HL-60 (cell line): ENCODE measurements around the gene ITIH6.

ENCODE experiments used
- DNase-seq, 2 experiments: peaks; one replicate each; pipeline ENCODE4 v3.0.0-alpha.2; 2010 to 2020; ENCODE audit warnings: low read depth in 1 of 2, low spot score in 1 of 2
- H3K27ac ChIP-seq: fragments of 250-450 bp; sonication (Bioruptor Pico); replicated peaks from 2 replicates; pipeline ENCODE4 v1.5.1; 2020; ENCODE audit warnings: mild to moderate bottlenecking, moderate library complexity
- H3K27me3 ChIP-seq: fragments of 250-450 bp; sonication (Bioruptor Pico); 2 replicates; pipeline ENCODE4 v1.5.1; 2021; ENCODE audit warnings: mild to moderate bottlenecking, moderate library complexity; ENCODE audit not compliant: insufficient read depth, poor library complexity, severe bottlenecking
- H3K4me3 ChIP-seq: replicated peaks from 2 replicates; pipeline ENCODE4 v1.5.1; 2011; ENCODE audit warnings: mild to moderate bottlenecking, control low read depth, low read length; ENCODE audit not compliant: insufficient read depth
- GABPA ChIP-seq: IDR thresholded peaks from 2 replicates; pipeline ENCODE4 v1.6.1; 2012; ENCODE audit warnings: low read depth
- POLR2AphosphoS5 ChIP-seq: IDR thresholded peaks from 2 replicates; pipeline ENCODE4 v1.6.1; 2012; ENCODE audit warnings: low read depth
- REST ChIP-seq: IDR thresholded peaks from 2 replicates; pipeline ENCODE4 v1.6.1; 2012; ENCODE audit warnings: low read depth; ENCODE audit not compliant: insufficient replicate concordance
- SPI1 ChIP-seq: IDR thresholded peaks from 2 replicates; pipeline ENCODE4 v1.6.1; 2012; ENCODE audit warnings: low read depth, mild to moderate bottlenecking, borderline replicate concordance
- TF ChIP-seq, protein P1 (sequence below): IDR thresholded peaks from one replicate; pipeline ENCODE4 v1.5.1; 2011; ENCODE audit warnings: low read length, control low read depth, inconsistent platforms; ENCODE audit not compliant: insufficient read depth

Gene ITIH6

DNA sequence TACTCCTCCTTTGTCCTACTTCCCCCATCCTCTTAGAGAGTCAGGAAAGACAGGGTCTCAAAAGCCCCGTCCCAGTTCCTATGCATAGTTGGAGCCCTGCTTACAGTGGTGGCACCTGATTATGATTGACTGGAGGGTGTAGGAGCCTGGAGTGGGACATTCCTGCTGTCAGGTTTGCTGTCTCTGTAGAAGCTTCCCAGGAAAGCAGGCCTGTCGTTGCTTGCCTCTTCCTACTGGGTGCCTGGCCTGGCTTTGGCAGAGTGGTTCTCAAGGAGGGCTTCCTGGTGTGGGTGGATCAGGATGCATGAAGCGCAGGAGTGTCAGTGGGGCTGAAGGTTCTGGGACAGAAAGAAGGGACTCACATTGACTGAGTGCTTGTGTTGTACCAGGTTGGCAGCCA lies 14.3 kb upstream of the ITIH6 start:
- TF ChIP-seq REST (no peak), SPI1 (no peak), POLR2AphosphoS5 (no peak), GABPA (no peak)
- TF ChIP-seq, protein P1, sequence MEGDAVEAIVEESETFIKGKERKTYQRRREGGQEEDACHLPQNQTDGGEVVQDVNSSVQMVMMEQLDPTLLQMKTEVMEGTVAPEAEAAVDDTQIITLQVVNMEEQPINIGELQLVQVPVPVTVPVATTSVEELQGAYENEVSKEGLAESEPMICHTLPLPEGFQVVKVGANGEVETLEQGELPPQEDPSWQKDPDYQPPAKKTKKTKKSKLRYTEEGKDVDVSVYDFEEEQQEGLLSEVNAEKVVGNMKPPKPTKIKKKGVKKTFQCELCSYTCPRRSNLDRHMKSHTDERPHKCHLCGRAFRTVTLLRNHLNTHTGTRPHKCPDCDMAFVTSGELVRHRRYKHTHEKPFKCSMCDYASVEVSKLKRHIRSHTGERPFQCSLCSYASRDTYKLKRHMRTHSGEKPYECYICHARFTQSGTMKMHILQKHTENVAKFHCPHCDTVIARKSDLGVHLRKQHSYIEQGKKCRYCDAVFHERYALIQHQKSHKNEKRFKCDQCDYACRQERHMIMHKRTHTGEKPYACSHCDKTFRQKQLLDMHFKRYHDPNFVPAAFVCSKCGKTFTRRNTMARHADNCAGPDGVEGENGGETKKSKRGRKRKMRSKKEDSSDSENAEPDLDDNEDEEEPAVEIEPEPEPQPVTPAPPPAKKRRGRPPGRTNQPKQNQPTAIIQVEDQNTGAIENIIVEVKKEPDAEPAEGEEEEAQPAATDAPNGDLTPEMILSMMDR = no peak
- Histone ChIP-seq H3K4me3 (no peak overlapping the region), H3K27ac (no peak overlapping the region), H3K27me3 (no peaks in the 10 kb centered on the region)
- DNase-seq = no peak

DNA sequence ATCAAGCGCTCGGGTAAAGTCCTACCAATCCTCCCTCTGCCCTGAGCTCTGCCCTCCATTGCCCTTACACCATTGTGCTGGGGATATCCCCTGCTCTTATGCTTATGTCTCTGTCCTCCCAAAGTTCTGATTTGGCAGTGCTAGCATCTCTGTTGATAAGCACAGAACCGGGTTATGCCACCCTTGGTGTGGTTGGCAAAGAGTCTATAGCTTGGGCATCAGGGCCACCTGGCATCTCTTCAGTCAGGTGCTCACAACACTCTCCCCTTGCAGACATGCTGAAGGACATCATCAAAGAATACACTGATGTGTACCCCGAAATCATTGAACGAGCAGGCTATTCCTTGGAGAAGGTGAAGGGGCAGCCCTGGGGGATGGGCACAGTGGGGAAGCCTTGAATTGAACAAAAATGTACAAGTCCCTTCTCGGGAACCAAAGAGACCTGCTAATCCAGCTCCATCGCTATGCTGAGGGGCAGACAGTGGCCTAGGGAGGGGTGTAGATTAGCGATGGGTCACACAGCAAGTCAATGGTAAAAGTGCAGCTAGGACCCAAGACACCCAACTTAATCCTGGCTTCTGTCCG lies 13.3 kb upstream of the ITIH6 start:
- H3K27ac ChIP-seq = no peak overlapping the region
- no peak for TF ChIP-seq SPI1
- TF ChIP-seq REST = no peak
- TF ChIP-seq, protein P1 = no peak
- TF ChIP-seq POLR2AphosphoS5 = no peak
- no peak for TF ChIP-seq GABPA
- no peak for DNase-seq
- H3K4me3 ChIP-seq = no peak overlapping the region
- no peaks in the 10 kb centered on the region for H3K27me3 ChIP-seq

- Histone ChIP-seq H3K4me3 (no peak overlapping the region), H3K27me3 (no peaks in the 10 kb centered on the region), H3K27ac (no peak overlapping the region)
- DNase-seq = no peak
- TF ChIP-seq REST (no peak), POLR2AphosphoS5 (no peak), SPI1 (no peak)
Observed at GRCh38 chrX:54810532-54810931, 12.5 kb upstream of the ITIH6 start.
